Measurements from ENCODE around the gene NAGPA.

DNA sequence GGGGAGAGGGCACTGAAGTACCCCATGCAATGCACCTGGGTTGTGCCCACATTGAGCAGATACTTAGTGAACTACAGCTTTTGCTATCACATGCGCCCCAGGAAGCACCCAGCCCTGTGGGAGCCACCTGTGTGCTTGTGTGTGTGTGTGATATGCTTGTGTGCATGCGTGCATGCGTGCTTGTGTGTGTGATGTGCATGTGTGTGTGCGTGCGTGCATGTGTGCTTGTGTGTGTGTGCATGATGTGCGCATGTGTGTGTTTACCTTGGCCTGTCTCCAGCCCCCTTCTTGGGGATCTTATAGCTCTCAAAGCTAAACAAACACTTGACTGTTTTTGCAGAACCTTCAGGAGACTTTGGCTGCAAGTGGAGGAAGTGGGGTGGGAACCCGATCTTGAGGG lies 31.2 kb upstream of the NAGPA start:
- TF ChIP-seq, protein P1, sequence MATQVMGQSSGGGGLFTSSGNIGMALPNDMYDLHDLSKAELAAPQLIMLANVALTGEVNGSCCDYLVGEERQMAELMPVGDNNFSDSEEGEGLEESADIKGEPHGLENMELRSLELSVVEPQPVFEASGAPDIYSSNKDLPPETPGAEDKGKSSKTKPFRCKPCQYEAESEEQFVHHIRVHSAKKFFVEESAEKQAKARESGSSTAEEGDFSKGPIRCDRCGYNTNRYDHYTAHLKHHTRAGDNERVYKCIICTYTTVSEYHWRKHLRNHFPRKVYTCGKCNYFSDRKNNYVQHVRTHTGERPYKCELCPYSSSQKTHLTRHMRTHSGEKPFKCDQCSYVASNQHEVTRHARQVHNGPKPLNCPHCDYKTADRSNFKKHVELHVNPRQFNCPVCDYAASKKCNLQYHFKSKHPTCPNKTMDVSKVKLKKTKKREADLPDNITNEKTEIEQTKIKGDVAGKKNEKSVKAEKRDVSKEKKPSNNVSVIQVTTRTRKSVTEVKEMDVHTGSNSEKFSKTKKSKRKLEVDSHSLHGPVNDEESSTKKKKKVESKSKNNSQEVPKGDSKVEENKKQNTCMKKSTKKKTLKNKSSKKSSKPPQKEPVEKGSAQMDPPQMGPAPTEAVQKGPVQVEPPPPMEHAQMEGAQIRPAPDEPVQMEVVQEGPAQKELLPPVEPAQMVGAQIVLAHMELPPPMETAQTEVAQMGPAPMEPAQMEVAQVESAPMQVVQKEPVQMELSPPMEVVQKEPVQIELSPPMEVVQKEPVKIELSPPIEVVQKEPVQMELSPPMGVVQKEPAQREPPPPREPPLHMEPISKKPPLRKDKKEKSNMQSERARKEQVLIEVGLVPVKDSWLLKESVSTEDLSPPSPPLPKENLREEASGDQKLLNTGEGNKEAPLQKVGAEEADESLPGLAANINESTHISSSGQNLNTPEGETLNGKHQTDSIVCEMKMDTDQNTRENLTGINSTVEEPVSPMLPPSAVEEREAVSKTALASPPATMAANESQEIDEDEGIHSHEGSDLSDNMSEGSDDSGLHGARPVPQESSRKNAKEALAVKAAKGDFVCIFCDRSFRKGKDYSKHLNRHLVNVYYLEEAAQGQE (IDR thresholded peaks at IDR 0.05; ENCODE audit: insufficient read depth in 1 of 2, low read depth in 2 of 2, low read length in 2 of 2) = no peak
- no peak for TF ChIP-seq TAF1 (IDR thresholded peaks at IDR 0.05; ENCODE audit: borderline replicate concordance, insufficient read depth, low read length)
